ACHN (cell line): ENCODE measurements around the gene SARS1.

Experiments
- DNase-seq: peaks from one replicate; pipeline ENCODE4 v3.0.0-alpha.2; 2015
- in situ Hi-C: cut with HindIII; loops from 2 replicates; pipeline ENCODE4 v1.10.0; 2017; ENCODE audit warnings: low sequenced_read_pairs, low pct_ligation_motif_present, low pct_unique_long_range_greater_than_20kb

Gene SARS1

GRCh38 chr1:109268431-109269211 lies 54.9 kb downstream of the SARS1 start:
- in situ Hi-C loops, result no loop called here
- DNase-seq, result no peak

- in situ Hi-C loops, result no loop called here
- DNase-seq, result no peak
These were observed 55.7 kb downstream of the SARS1 start for GRCh38 chr1:109269212-109269980.

GRCh38 chr1:109269981-109270622 lies 56.4 kb downstream of the SARS1 start:
- DNase-seq, result no peak
- in situ Hi-C loops, result loop anchor here (10.0 kb wide), 1 partner anchor 115 kb away; no protein-coding TSS in a partner anchor

GRCh38 chr1:109270623-109271317 lies 57.1 kb downstream of the SARS1 start:
- in situ Hi-C loops, result loop anchor here (10.0 kb wide), 1 partner anchor 114 kb away; no protein-coding TSS in a partner anchor

GRCh38 chr1:109271458-109271857 lies 57.7 kb downstream of the SARS1 start:
- DNase-seq, result no peak
- in situ Hi-C loops, result loop anchor here (10.0 kb wide), 1 partner anchor 113 kb away; no protein-coding TSS in a partner anchor

More at GRCh38 chr1:109270623-109271317, 57.1 kb downstream of the SARS1 start:
- no peak for DNase-seq

GRCh38 chr1:109272021-109272799 lies 58.5 kb downstream of the SARS1 start:
- in situ Hi-C loops, result loop anchor here (10.0 kb wide), 1 partner anchor 113 kb away; no protein-coding TSS in a partner anchor
- DNase-seq, result no peak

GRCh38 chr1:109272831-109273547 lies 59.3 kb downstream of the SARS1 start:
- DNase-seq, result no peak
- in situ Hi-C loops, result loop anchor here (10.0 kb wide), 1 partner anchor 112 kb away; no protein-coding TSS in a partner anchor

- no peak for DNase-seq
- in situ Hi-C loops, result loop anchor here (10.0 kb wide), 1 partner anchor 111 kb away; no protein-coding TSS in a partner anchor
These were observed 60.0 kb downstream of the SARS1 start for GRCh38 chr1:109273570-109274288.

- DNase-seq, result peak; percentile 61
- in situ Hi-C loops, result loop anchor here (10.0 kb wide), 1 partner anchor 110 kb away; no protein-coding TSS in a partner anchor
These were observed 61.1 kb downstream of the SARS1 start for GRCh38 chr1:109274533-109275476.

GRCh38 chr1:109275706-109276345 lies 62.1 kb downstream of the SARS1 start:
- DNase-seq, result no peak
- in situ Hi-C loops, result loop anchor here (10.0 kb wide), 1 partner anchor 109 kb away; no protein-coding TSS in a partner anchor

- DNase-seq, result peak; percentile 61
- in situ Hi-C loops, result loop anchor here (10.0 kb wide), 1 partner anchor 107 kb away; no protein-coding TSS in a partner anchor
These were observed 63.9 kb downstream of the SARS1 start for GRCh38 chr1:109277434-109278204.

- in situ Hi-C loops, result loop anchor here (10.0 kb wide), 1 partner anchor 105 kb away; no protein-coding TSS in a partner anchor
These were observed 66.0 kb downstream of the SARS1 start for GRCh38 chr1:109279615-109280278.

GRCh38 chr1:109280862-109281261 lies 67.1 kb downstream of the SARS1 start:
- no peak for DNase-seq
- in situ Hi-C loops, result no loop called here

More at GRCh38 chr1:109279615-109280278, 66.0 kb downstream of the SARS1 start:
- DNase-seq, result peak; percentile 8
